K562 (cell line): ENCODE measurements around the gene AUNIP. TPM values are rescaled to one million over a fixed set of nuclear protein-coding genes. Genes with fewer than 3 reads are reported as not detected.

Source experiments
- ADNP ChIP-seq: fragments of 200-800 bp; sonication (Bioruptor generic); IDR thresholded peaks from 2 replicates; pipeline ENCODE4 v1.6.1; 2016; ENCODE audit warnings: missing genetic modification characterization, missing compliant biosample characterization
- BRCA1 ChIP-seq, 2 experiments: fragments of 450-650 bp in 1 of 2; sonication (generic) in 1 of 2; formaldehyde crosslinking in 1 of 2; IDR thresholded peaks; 2 replicates each; pipeline versions ENCODE4 v1.5.0 to v1.6.1; 2017 to 2020; ENCODE audit warnings: mild to moderate bottlenecking in 1 of 2, missing genetic modification reagents in 1 of 2
- FOXP1 ChIP-seq: sonication (generic); formaldehyde crosslinking; IDR thresholded peaks from 2 replicates; pipeline ENCODE4 v1.8.0; 2022; ENCODE audit warnings: mild to moderate bottlenecking, missing genetic modification reagents
- HDAC3 ChIP-seq: fragments of 450-650 bp; IDR thresholded peaks from 2 replicates; pipeline ENCODE4 v1.6.1; 2018; ENCODE audit warnings: borderline replicate concordance, mild to moderate bottlenecking, moderate library complexity; ENCODE audit not compliant: partially characterized antibody
- MAFF ChIP-seq: IDR thresholded peaks from 2 replicates; pipeline ENCODE4 v1.6.1; 2012; ENCODE audit warnings: low read length, improper control_type of control experiment
- RCOR1 ChIP-seq, 2 experiments: IDR thresholded peaks; 2 replicates each; pipeline ENCODE4 v1.6.1; 2012; ENCODE audit warnings: low read depth in 2 of 2, low read length in 2 of 2, borderline replicate concordance in 1 of 2, improper control_type of control experiment in 1 of 2
- SAFB ChIP-seq: fragments of 200-400 bp; formaldehyde crosslinking; IDR thresholded peaks from 2 replicates; pipeline ENCODE4 v1.6.1; 2017; ENCODE audit warnings: low read depth, low read length, borderline replicate concordance
- ZFP1 ChIP-seq: fragments of 450-650 bp; formaldehyde crosslinking; IDR thresholded peaks from 2 replicates; pipeline ENCODE4 v1.4.0; 2020; ENCODE audit warnings: mild to moderate bottlenecking, mixed read lengths
- ZNF175 ChIP-seq: fragments of 200-800 bp; sonication (Bioruptor generic); IDR thresholded peaks from 2 replicates; pipeline ENCODE4 v1.6.1; 2016; ENCODE audit warnings: low read depth, mild to moderate bottlenecking, missing genetic modification characterization, missing compliant biosample characterization
- ZNF41 ChIP-seq: fragments of 250-450 bp; sonication (Bioruptor Pico); conservative IDR thresholded peaks from 2 replicates; pipeline ENCODE4 v1.4.0; 2020; ENCODE audit warnings: mild to moderate bottlenecking
- ZNF707 ChIP-seq: fragments of 250-450 bp; sonication (Bioruptor Pico); conservative IDR thresholded peaks from 2 replicates; pipeline ENCODE4 v1.8.0; 2022; ENCODE audit warnings: inconsistent platforms, mild to moderate bottlenecking, moderate library complexity
- polyA plus RNA-seq, 8 experiments: library from polyadenylated mRNA; depleted of rRNA in 4 of 8; stranded (reverse) in 5 of 8; unstranded in 3 of 8; fragments of >200 nt; fragmentation: Nextera tagmentation in 2 of 8; fragmentation: Illumina TruSeq in 1 of 8; extraction: Ambion mirVana in 2 of 8; extraction: Trizol in 1 of 8; gene quantifications; 2 replicates each; pipeline versions ENCODE4 v1.2.1 to v1.2.3, GENCODE V29; 2011 to 2014; ENCODE audit warnings: inconsistent platforms in 1 of 8, missing spikeins in 1 of 8
- total RNA-seq, 7 experiments: library from RNA; depleted of rRNA in 6 of 7; stranded (reverse); fragments of >200 nt in 6 of 7; fragmentation: Illumina TruSeq in 2 of 7; extraction: Trizol in 2 of 7; gene quantifications; 2 replicates each; pipeline versions ENCODE4 v1.2.1 to v1.2.3, GENCODE V29; 2011 to 2021; ENCODE audit warnings: low replicate concordance in 1 of 7
- TF ChIP-seq, protein P1 (sequence below), 2 experiments: fragments of 450-650 bp; formaldehyde crosslinking in 1 of 2; IDR thresholded peaks; 2 replicates each; pipeline versions ENCODE4 v1.4.0 to v1.6.1; 2014 to 2020; ENCODE audit warnings: mild to moderate bottlenecking in 2 of 2, borderline replicate concordance in 1 of 2, low read depth in 1 of 2
- TF ChIP-seq, protein P2 (sequence below), 2 experiments: IDR thresholded peaks in 1 of 2; conservative IDR thresholded peaks in 1 of 2; 2 replicates each; pipeline ENCODE4 v1.6.1; 2016; ENCODE audit warnings: low read depth in 2 of 2, mild to moderate bottlenecking in 1 of 2, missing compliant biosample characterization in 1 of 2, missing genetic modification characterization in 1 of 2, moderate library complexity in 1 of 2

The AUNIP gene
- total and polyA plus RNA-seq, 9 of the 15 experiments (the other 6 are each of a cell fraction or from before 2014, with no cell fraction given), result 12.1 to 53.8 (median 47.1) TPM

DNA sequence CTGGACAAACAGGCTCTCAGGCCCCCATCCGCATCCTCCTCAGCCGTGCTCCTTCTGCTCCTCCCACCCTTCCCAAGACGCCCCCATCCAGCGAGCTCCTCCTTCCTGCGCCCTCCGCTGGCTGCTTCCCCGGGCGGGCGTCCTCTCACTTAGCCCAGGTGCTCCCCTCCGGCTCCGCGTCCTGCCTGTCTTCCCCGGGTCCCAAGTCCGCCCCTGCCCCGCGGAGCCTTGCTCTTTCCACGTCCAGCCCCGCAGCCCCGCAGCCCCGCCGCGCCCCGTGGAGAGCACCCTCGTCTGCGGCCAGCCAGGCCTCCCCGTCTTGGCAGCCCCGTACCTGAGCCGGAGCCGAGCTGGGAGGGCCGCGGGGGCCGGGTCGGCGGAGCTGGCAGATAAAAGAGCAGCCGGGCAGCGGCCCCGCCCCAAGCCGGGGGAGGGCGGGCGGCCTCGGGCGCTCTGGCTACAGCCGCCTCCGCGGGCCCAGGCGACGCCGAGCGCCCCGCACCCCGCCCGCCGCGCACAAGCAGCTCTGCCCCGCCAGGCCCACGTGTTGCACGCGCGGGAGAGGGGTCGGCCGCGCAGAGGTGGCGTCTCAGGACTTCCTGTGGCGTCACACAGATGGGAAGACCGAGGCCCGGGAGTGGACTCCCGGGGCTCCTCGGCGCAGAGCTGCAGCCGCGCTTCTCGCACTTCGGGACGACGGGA is 16.0 kb upstream of the AUNIP start, which contains the start of gene PAQR7 (continued):
- TF ChIP-seq ZNF707 (CRISPR knock-in tag) (no peak), ZFP1 (CRISPR knock-in tag) (no peak), ZNF175 (CRISPR knock-in tag) (no peak), MAFF (no peak), ADNP (tag) (no peak), ZNF41 (CRISPR knock-in tag) (no peak), SAFB (0 out of 2 replicates have a peak, but pooled peaks have one; percentile 14), RCOR1 (IDR thresholded peaks at IDR 0.05; ENCODE audit: borderline replicate concordance in 1 of 2, low read depth in 2 of 2, low read length in 2 of 2) (peak in 1 of 2 experiments; percentile 29; a peak in 1 of 4 replicates), FOXP1 (CRISPR knock-in tag) (peak; percentile 97), BRCA1 (IDR thresholded peaks at IDR 0.05) (no peak), BRCA1 (CRISPR knock-in tag; IDR thresholded peaks at IDR 0.05) (no peak), HDAC3 (no peak)
- TF ChIP-seq, protein P1, sequence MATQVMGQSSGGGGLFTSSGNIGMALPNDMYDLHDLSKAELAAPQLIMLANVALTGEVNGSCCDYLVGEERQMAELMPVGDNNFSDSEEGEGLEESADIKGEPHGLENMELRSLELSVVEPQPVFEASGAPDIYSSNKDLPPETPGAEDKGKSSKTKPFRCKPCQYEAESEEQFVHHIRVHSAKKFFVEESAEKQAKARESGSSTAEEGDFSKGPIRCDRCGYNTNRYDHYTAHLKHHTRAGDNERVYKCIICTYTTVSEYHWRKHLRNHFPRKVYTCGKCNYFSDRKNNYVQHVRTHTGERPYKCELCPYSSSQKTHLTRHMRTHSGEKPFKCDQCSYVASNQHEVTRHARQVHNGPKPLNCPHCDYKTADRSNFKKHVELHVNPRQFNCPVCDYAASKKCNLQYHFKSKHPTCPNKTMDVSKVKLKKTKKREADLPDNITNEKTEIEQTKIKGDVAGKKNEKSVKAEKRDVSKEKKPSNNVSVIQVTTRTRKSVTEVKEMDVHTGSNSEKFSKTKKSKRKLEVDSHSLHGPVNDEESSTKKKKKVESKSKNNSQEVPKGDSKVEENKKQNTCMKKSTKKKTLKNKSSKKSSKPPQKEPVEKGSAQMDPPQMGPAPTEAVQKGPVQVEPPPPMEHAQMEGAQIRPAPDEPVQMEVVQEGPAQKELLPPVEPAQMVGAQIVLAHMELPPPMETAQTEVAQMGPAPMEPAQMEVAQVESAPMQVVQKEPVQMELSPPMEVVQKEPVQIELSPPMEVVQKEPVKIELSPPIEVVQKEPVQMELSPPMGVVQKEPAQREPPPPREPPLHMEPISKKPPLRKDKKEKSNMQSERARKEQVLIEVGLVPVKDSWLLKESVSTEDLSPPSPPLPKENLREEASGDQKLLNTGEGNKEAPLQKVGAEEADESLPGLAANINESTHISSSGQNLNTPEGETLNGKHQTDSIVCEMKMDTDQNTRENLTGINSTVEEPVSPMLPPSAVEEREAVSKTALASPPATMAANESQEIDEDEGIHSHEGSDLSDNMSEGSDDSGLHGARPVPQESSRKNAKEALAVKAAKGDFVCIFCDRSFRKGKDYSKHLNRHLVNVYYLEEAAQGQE (IDR thresholded peaks at IDR 0.05; ENCODE audit: borderline replicate concordance), result peak; percentile 82
- TF ChIP-seq, protein P1 (CRISPR knock-in tag; IDR thresholded peaks at IDR 0.05; ENCODE audit: low read depth), result peak; percentile 88
- TF ChIP-seq, protein P2, sequence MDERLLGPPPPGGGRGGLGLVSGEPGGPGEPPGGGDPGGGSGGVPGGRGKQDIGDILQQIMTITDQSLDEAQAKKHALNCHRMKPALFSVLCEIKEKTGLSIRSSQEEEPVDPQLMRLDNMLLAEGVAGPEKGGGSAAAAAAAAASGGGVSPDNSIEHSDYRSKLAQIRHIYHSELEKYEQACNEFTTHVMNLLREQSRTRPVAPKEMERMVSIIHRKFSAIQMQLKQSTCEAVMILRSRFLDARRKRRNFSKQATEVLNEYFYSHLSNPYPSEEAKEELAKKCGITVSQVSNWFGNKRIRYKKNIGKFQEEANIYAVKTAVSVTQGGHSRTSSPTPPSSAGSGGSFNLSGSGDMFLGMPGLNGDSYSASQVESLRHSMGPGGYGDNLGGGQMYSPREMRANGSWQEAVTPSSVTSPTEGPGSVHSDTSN (CRISPR knock-in tag; IDR thresholded peaks at IDR 0.05; ENCODE audit: low read depth), result no peak
- TF ChIP-seq, protein P2 (tag; conservative IDR thresholded peaks at IDR 0.05; ENCODE audit: low read depth), result no peak
